ENCODE results near the gene POLR1A. TPM values are rescaled to one million over a fixed set of nuclear protein-coding genes. Genes with fewer than 3 reads are reported as not detected.

Gene POLR1A
- total and polyA plus RNA-seq, 4 donors, result 3.2 to 12.3 (median 6.1) TPM

DNA sequence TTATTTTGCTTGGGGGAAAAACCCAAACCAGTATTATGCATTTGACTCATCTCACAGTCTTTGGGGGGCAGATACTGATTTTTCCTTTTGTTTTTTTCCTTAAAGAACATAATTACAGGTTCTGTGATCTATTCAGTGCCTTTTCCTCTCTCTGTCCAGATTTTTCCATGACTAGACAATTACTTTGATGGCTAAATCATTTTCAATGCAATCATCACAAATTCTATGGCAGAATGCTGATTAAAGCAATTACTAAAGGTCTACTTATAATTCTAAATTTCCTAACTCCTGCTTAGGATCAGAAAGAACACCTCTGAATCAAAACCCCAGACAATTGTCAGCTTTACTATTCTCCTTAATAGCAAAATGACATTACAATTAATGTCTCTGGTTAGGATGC is 38.8 kb downstream of the POLR1A start:
- no peak overlapping the region for H3K4me3 ChIP-seq (ENCODE audit: low read depth in 1 of 3, low read length in 3 of 3)
- H3K27ac ChIP-seq (ENCODE audit: low read depth in 1 of 2, low read length in 2 of 2), result no peak overlapping the region
- no peaks in the 10 kb centered on the region for H3K9me3 ChIP-seq (ENCODE audit: control insufficient read depth in 4 of 4, low read length in 3 of 4)
- no peak for DNase-seq (ENCODE audit: low spot score)
- peaks cover under 1 to 14% (median 12%) of the 10 kb centered on the region in 4 donors for H3K4me1 ChIP-seq (ENCODE audit: control insufficient read depth in 4 of 4, insufficient read depth in 4 of 4, low read length in 3 of 4)
- no peak for TF ChIP-seq TAF1 (conservative IDR thresholded peaks at IDR 0.05)
- TF ChIP-seq, protein P1, sequence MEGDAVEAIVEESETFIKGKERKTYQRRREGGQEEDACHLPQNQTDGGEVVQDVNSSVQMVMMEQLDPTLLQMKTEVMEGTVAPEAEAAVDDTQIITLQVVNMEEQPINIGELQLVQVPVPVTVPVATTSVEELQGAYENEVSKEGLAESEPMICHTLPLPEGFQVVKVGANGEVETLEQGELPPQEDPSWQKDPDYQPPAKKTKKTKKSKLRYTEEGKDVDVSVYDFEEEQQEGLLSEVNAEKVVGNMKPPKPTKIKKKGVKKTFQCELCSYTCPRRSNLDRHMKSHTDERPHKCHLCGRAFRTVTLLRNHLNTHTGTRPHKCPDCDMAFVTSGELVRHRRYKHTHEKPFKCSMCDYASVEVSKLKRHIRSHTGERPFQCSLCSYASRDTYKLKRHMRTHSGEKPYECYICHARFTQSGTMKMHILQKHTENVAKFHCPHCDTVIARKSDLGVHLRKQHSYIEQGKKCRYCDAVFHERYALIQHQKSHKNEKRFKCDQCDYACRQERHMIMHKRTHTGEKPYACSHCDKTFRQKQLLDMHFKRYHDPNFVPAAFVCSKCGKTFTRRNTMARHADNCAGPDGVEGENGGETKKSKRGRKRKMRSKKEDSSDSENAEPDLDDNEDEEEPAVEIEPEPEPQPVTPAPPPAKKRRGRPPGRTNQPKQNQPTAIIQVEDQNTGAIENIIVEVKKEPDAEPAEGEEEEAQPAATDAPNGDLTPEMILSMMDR (IDR thresholded peaks at IDR 0.05; ENCODE audit: low read depth, low read length, missing input control), result no peak
- H3K36me3 ChIP-seq (ENCODE audit: control insufficient read depth in 4 of 4, insufficient read depth in 3 of 4, low read depth in 1 of 4, low read length in 3 of 4), result peaks cover 6 to 44% (median 28%) of the 10 kb centered on the region in 4 donors
- H3K9ac ChIP-seq (ENCODE audit: low read depth in 1 of 2, low read length in 2 of 2), result no peak overlapping the region
- no peaks in the 10 kb centered on the region for H3K27me3 ChIP-seq (ENCODE audit: control insufficient read depth in 4 of 4, insufficient read depth in 4 of 4, low read length in 3 of 4)

DNA sequence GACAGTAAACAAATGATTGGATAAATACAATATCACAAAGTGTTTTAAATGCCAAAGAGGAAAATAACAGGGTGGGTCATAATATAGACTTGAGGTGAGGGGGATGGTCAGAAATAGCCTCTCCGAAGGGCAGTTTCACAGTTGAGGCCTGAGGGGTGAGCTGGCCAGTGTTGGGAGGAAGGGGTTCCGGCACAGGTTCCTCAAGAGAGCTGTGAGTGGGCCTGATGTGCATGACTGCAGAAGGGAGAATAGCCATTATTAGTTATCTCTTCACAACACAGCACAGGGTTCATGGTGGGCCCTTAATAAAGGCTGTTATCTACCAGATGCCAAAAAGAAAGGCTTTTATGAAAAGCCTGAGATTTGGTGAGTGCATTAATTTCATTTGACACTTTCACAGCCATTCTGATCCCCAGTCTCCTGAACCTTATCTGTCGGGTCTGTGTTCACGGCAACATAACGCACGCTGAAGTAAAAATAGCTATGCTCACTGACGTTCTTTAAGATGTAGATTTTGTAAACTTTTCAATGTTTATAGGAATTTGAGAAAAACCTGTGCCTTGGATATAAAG is 39.6 kb downstream of the POLR1A start:
- no peak for DNase-seq (ENCODE audit: low spot score)
- H3K27me3 ChIP-seq (ENCODE audit: control insufficient read depth in 4 of 4, insufficient read depth in 4 of 4, low read length in 3 of 4), result no peaks in the 10 kb centered on the region
- H3K4me3 ChIP-seq (ENCODE audit: low read depth in 1 of 3, low read length in 3 of 3), result no peak overlapping the region
- peaks cover 6 to 44% (median 28%) of the 10 kb centered on the region in 4 donors for H3K36me3 ChIP-seq (ENCODE audit: control insufficient read depth in 4 of 4, insufficient read depth in 3 of 4, low read depth in 1 of 4, low read length in 3 of 4)
- no peak overlapping the region for H3K9ac ChIP-seq (ENCODE audit: low read depth in 1 of 2, low read length in 2 of 2)
- no peak overlapping the region for H3K27ac ChIP-seq (ENCODE audit: low read depth in 1 of 2, low read length in 2 of 2)
- WGBS, result 95% methylated on average over 7 of the region's 7 CpGs
- no peak for TF ChIP-seq RAD21 (IDR thresholded peaks at IDR 0.05)
- no peak for TF ChIP-seq TAF1 (conservative IDR thresholded peaks at IDR 0.05)
- TF ChIP-seq YY1 (IDR thresholded peaks at IDR 0.05), result no peak
- TF ChIP-seq JUND (IDR thresholded peaks at IDR 0.05), result no peak
- TF ChIP-seq FOXA2 (IDR thresholded peaks at IDR 0.05), result no peak
- TF ChIP-seq, protein P2, sequence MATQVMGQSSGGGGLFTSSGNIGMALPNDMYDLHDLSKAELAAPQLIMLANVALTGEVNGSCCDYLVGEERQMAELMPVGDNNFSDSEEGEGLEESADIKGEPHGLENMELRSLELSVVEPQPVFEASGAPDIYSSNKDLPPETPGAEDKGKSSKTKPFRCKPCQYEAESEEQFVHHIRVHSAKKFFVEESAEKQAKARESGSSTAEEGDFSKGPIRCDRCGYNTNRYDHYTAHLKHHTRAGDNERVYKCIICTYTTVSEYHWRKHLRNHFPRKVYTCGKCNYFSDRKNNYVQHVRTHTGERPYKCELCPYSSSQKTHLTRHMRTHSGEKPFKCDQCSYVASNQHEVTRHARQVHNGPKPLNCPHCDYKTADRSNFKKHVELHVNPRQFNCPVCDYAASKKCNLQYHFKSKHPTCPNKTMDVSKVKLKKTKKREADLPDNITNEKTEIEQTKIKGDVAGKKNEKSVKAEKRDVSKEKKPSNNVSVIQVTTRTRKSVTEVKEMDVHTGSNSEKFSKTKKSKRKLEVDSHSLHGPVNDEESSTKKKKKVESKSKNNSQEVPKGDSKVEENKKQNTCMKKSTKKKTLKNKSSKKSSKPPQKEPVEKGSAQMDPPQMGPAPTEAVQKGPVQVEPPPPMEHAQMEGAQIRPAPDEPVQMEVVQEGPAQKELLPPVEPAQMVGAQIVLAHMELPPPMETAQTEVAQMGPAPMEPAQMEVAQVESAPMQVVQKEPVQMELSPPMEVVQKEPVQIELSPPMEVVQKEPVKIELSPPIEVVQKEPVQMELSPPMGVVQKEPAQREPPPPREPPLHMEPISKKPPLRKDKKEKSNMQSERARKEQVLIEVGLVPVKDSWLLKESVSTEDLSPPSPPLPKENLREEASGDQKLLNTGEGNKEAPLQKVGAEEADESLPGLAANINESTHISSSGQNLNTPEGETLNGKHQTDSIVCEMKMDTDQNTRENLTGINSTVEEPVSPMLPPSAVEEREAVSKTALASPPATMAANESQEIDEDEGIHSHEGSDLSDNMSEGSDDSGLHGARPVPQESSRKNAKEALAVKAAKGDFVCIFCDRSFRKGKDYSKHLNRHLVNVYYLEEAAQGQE (IDR thresholded peaks at IDR 0.05), result no peak
- TF ChIP-seq, protein P3, sequence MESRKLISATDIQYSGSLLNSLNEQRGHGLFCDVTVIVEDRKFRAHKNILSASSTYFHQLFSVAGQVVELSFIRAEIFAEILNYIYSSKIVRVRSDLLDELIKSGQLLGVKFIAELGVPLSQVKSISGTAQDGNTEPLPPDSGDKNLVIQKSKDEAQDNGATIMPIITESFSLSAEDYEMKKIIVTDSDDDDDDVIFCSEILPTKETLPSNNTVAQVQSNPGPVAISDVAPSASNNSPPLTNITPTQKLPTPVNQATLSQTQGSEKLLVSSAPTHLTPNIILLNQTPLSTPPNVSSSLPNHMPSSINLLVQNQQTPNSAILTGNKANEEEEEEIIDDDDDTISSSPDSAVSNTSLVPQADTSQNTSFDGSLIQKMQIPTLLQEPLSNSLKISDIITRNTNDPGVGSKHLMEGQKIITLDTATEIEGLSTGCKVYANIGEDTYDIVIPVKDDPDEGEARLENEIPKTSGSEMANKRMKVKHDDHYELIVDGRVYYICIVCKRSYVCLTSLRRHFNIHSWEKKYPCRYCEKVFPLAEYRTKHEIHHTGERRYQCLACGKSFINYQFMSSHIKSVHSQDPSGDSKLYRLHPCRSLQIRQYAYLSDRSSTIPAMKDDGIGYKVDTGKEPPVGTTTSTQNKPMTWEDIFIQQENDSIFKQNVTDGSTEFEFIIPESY (IDR thresholded peaks at IDR 0.05), result no peak
- TF ChIP-seq RXRA (IDR thresholded peaks at IDR 0.05), result no peak
- no peak for TF ChIP-seq NR2F2 (IDR thresholded peaks at IDR 0.05)
- no peak for TF ChIP-seq HNF4G (IDR thresholded peaks at IDR 0.05)
- TF ChIP-seq, protein P4, sequence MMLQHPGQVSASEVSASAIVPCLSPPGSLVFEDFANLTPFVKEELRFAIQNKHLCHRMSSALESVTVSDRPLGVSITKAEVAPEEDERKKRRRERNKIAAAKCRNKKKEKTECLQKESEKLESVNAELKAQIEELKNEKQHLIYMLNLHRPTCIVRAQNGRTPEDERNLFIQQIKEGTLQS (IDR thresholded peaks at IDR 0.05), result no peak
- no peak for TF ChIP-seq EGR1 (IDR thresholded peaks at IDR 0.05; ENCODE audit: low read depth in 2 of 2)
- TF ChIP-seq HNF4A (conservative IDR thresholded peaks at IDR 0.05), result no peak
- TF ChIP-seq, protein P5, sequence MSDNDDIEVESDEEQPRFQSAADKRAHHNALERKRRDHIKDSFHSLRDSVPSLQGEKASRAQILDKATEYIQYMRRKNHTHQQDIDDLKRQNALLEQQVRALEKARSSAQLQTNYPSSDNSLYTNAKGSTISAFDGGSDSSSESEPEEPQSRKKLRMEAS (IDR thresholded peaks at IDR 0.05), result no peak
- TF ChIP-seq, protein P1 (IDR thresholded peaks at IDR 0.05; ENCODE audit: low read depth, low read length, missing input control), result no peak
- TF ChIP-seq GABPA (IDR thresholded peaks at IDR 0.05 in 1 of 2, conservative IDR thresholded peaks at IDR 0.05 in 1 of 2), result no peak
- no peak for TF ChIP-seq SP1 (IDR thresholded peaks at IDR 0.05)
- H3K4me1 ChIP-seq (ENCODE audit: control insufficient read depth in 4 of 4, insufficient read depth in 4 of 4, low read length in 3 of 4), result peaks cover 3 to 16% (median 14%) of the 10 kb centered on the region in 4 donors
- no peaks in the 10 kb centered on the region for H3K9me3 ChIP-seq (ENCODE audit: control insufficient read depth in 4 of 4, low read length in 3 of 4)
